Thyroid gland (tissue), 4 donors: ENCODE results near the gene MYOD1.

Experiments
- CTCF ChIP-seq, 6 experiments: fragments of 200-600 bp in 3 of 6; fragments of 450-650 bp in 3 of 6; sonication (generic) in 3 of 6; IDR thresholded peaks; one replicate each; pipeline ENCODE4 v1.5.1; 2016 to 2019; ENCODE audit warnings: antibody characterized with exemption in 6 of 6, mild to moderate bottlenecking in 2 of 6, inconsistent platforms in 1 of 6, moderate library complexity in 1 of 6
- POLR2A ChIP-seq, 2 donors: fragments of 450-650 bp; IDR thresholded peaks; one replicate each; pipeline ENCODE4 v1.6.1; 2017; ENCODE audit warnings: antibody characterized with exemption in 2 of 2, mild to moderate bottlenecking in 2 of 2, moderate library complexity in 1 of 2

- TF ChIP-seq CTCF (IDR thresholded peaks at IDR 0.05) (peak in 1 of 6 experiments; percentile 13), POLR2A (IDR thresholded peaks at IDR 0.05) (no peak)
Observed at GRCh38 chr11:17770917-17771316, 51.5 kb downstream of the MYOD1 start.
